CD4-positive, alpha-beta T cell treated with Interleukin-4 for 1 hour (primary cell): ENCODE results near the gene COQ4.

ENCODE experiments used
- DNase-seq, 2 donors: peaks; one replicate each; pipeline ENCODE4 v3.0.0-alpha.2; 2020 to 2022

COQ4 gene

DNA sequence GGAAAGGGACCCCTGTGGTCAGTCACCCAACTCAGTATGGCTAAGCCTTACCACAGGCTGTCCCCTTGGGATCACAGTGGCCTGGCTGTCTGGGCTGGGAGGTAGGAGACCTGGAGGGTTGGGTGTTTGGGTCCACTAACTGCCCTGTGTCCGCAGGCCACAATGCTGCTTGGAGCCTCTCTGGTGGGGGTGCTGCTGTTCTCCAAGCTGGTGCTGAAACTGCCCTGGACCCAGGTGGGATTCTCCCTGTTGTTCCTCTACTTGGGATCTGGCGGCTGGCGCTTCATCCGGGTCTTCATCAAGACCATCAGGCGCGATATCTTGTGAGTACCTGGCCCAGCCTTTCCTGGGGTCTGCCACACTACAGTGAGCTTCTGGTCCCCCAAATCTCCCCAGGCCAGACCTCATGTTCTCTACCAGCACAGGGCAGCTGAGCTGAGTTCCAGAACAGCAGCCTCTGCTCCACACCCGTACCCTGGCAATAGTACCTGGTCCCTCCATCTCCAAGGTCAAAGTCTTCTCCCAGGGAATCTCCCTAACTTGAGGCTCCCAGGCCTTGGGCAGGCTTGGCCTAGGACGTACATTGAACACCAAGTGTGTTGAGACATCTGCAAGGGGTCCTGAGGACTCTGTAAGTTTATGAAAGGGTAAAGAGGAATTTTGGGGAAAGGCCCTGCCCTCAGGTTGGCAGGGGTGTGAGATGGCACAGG is 20.5 kb downstream of the COQ4 start:
- no peak for DNase-seq

GRCh38 chr9:128343855-128344254 is 21.2 kb downstream of the COQ4 start:
- DNase-seq, result no peak

DNA sequence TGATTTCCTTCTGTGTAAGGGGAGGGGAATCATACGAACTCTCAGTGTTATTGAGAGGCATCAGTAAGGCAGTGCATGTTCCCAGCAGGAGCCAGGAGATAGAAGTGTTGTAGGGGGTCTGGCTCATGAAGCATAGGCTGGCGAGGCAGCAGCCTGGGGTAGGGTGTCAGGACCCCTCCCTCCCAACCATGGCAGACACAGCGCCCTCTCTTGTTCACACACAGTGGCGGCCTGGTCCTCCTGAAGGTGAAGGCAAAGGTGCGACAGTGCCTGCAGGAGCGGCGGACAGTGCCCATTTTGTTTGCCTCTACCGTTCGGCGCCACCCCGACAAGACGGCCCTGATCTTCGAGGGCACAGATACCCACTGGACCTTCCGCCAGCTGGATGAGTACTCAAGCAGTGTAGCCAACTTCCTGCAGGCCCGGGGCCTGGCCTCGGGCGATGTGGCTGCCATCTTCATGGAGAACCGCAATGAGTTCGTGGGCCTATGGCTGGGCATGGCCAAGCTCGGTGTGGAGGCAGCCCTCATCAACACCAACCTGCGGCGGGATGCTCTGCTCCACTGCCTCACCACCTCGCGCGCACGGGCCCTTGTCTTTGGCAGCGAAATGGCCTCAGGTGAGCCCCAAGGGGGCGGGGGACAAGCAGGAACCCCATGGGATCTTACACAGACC is 22.4 kb downstream of the COQ4 start:
- no peak for DNase-seq

DNA sequence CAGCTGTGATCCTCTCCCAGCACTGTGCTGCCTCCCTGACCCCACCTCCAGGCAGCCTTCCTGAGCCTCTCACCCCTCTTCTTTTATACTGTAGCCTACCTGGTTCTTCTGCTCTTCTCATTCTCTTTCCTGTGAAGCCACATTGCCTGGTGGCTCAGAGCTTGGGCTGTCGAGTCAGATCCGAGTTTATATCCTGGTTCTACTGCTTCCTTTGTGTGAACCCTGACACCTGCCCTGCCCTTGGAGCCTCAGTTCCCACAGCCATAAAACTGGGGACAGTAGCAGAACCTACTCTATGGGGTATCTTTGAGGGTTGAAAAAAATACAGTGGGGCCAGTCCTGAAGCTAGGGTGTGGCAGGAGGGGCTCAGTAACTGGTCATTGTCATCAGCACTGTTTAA is 26.5 kb downstream of the COQ4 start:
- DNase-seq, result no peak

DNA sequence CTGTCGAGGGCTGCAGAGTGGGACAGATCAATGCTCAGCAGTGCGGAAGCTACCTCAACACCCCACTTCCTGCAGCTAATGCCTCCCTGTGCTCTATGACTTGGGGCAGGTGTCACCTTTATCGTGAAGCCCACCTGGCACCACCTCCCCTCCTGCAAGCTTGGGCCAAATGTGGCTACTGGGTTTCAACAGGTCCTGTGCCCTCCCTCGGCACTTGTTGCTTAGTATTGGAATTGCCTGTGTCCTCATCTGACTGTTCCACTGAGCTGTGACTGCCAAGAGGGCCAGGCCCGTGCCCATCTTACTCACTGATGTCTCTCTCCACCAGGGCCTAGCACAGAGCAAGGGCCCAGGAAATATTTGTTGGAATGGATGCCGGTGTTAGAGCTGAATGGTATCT is 27.1 kb downstream of the COQ4 start:
- no peak for DNase-seq

- no peak for DNase-seq
Measured at GRCh38 chr9:128355451-128355850, 32.8 kb downstream of the COQ4 start.

- DNase-seq, result no peak
Measured at GRCh38 chr9:128358090-128358489, 35.5 kb downstream of the COQ4 start.

- no peak for DNase-seq
Measured at GRCh38 chr9:128358861-128359260, 36.2 kb downstream of the COQ4 start.

GRCh38 chr9:128360826-128361225 is 38.2 kb downstream of the COQ4 start:
- DNase-seq, result no peak

DNA sequence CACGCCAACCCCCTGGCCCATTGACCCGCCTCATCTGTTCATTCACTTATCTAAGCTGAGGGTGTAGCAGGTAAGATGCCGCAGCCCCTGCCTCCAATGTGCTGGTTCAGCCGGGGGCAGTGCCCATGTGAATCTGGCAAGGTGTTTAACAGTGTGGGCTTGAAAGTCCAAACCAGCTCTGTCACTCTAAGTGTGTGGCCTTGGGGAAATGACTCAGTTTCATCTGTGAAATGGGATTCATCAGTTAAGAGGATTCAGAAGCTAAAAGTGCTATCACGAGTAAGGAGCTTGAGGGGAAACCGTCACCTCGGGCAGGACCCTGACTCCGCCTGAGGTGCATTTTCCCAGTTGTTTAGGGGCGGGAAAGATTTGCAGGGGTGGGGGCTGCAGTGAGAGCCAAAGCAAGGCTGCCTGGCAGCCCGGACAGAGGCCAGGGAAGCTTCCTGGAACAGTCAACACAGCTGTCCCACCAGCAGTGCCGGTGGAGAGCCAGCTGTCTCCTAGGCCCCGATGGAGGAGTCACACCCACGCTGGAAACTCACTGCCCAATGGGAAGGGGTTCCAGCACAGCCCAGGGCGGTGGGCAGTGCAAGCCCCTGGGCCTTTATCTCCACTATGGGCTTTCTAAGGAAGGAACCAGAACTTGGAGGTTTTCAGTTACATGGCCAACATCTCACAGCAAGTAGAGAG is 38.8 kb downstream of the COQ4 start:
- no peak for DNase-seq

GRCh38 chr9:128361986-128362646 is 39.5 kb downstream of the COQ4 start:
- DNase-seq, result peak; percentile 66 to 72

- no peak for DNase-seq
Measured at GRCh38 chr9:128362774-128363173, 40.1 kb downstream of the COQ4 start.

- DNase-seq, result no peak
Measured at GRCh38 chr9:128365525-128365924, 42.9 kb downstream of the COQ4 start.

DNA sequence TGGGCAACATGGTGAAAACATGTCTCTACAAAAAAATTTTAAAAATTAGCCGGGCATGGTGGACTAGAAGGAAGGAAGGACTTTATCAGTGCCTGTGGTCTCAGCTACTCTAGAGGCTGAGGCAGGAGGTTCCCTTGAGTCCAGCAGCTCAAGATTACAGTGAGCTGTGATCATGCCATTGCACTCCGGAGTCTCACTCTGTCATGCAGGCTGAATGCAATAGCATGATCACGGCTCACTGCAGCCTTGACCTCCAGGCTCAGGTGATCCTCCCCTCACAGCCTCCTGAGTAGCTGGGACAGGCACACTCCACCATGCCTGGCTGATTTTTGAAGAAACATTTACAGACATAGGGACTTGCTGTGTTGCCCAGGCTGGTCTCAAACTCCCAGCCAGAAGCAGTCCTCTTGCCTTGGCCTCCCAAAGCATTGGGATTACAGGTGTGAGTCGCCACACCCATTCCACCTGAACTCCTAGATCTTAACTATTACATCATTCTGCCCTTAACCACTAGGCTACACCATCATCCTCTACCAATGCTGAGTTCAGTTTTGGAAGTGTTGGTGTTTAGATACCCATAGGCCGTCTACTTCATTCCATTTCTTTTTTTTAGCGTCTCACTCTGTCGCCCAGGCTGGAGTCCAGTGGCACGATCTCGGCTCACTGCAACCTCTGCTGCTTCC is 46.5 kb downstream of the COQ4 start:
- DNase-seq, result no peak

- no peak for DNase-seq
Measured at GRCh38 chr9:128370367-128370751, 47.7 kb downstream of the COQ4 start.

- DNase-seq, result peak; percentile 95 to 96
Measured at GRCh38 chr9:128370752-128371629, 48.4 kb downstream of the COQ4 start, which contains the start of gene URM1. Gene URM1 (plus strand): TSS chr9:128371374. CDS start chr9:128371381, 7 bp downstream.

- DNase-seq, result no peak
Measured at GRCh38 chr9:128371630-128372117, 49.0 kb downstream of the COQ4 start.

GRCh38 chr9:128372188-128372641 is 49.6 kb downstream of the COQ4 start:
- DNase-seq, result no peak

- DNase-seq, result no peak
Measured at GRCh38 chr9:128372784-128373183, 50.1 kb downstream of the COQ4 start.

GRCh38 chr9:128374221-128374675 is 51.6 kb downstream of the COQ4 start:
- DNase-seq, result no peak

DNA sequence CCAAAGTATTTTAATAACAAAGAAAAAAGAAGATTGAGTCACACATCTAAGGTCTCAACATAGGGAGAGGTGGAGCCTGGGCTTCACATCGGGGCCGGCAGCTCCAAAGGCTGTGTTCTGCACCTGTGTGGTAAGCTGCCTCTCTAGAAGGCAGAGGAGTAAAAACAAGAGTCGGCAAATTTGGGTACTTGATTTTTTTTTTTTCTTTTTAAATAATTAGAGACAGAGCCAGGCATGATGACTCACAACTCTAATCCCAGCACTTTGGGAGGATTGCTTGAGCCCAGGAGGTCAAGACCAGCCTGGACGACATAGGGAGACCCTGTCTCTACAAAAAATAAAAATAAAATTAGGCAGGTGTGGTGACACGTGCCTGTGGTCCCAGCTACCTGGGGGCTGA is 53.2 kb downstream of the COQ4 start:
- DNase-seq, result no peak
